PC-9 (cell line): ENCODE results near the gene RAF1. TPM values are rescaled to one million over a fixed set of nuclear protein-coding genes. Genes with fewer than 3 reads are reported as not detected.

ENCODE experiments used
- BruUV-seq: library from RNA; stranded (reverse); fragments of 400-500 nt; replicated peaks from 2 replicates; lab custom pipeline; 2021; lab: Mats Ljungman, UMichigan
- CTCF ChIA-PET: fragments of 300-600 bp; sonication (Branson Sonifier 250); formaldehyde crosslinking; loops from one replicate; lab custom pipeline; 2022; ENCODE audit warnings: antibody characterized with exemption; lab: Charles Lee
- POLR2A ChIA-PET: fragments of 300-600 bp; sonication (Branson Sonifier 250); formaldehyde crosslinking; loops from one replicate; lab custom pipeline; 2022; ENCODE audit warnings: antibody characterized with exemption; ENCODE audit not compliant: unreplicated experiment; lab: Charles Lee
- DNase-seq, 2 experiments: peaks; one replicate each; pipeline versions ENCODE4 v3.0.0 to v3.0.0-alpha.2; 2015 to 2022; ENCODE audit warnings: mixed read lengths in 1 of 2
- H2AFZ ChIP-seq: fragments of 200-600 bp; sonication (generic); 2 replicates; pipeline ENCODE4 v1.8.1; 2017; ENCODE audit warnings: antibody characterized with exemption
- H3F3A ChIP-seq: fragments of 200-600 bp; sonication (generic); 2 replicates; pipeline ENCODE4 v1.8.1; 2017; ENCODE audit warnings: antibody characterized with exemption, mild to moderate bottlenecking, low read depth; ENCODE audit not compliant: insufficient read depth
- H3K27ac ChIP-seq: fragments of 200-600 bp; sonication (generic); 2 replicates; pipeline ENCODE4 v1.6.1; 2016; ENCODE audit warnings: mixed run types
- H3K27me3 ChIP-seq: fragments of 200-600 bp; sonication (generic); 2 replicates; pipeline ENCODE4 v1.6.1; 2016; ENCODE audit warnings: low read depth, mixed run types; ENCODE audit not compliant: insufficient read depth
- H3K36me3 ChIP-seq: fragments of 200-600 bp; sonication (generic); 2 replicates; pipeline ENCODE4 v1.6.1; 2016; ENCODE audit warnings: low read depth, mixed run types
- H3K4me1 ChIP-seq: fragments of 200-600 bp; sonication (generic); replicated peaks from 2 replicates; pipeline ENCODE4 v1.6.1; 2016; ENCODE audit warnings: mixed run types; ENCODE audit not compliant: insufficient read depth
- H3K4me2 ChIP-seq: fragments of 200-600 bp; sonication (generic); 2 replicates; pipeline ENCODE4 v1.6.1; 2017; ENCODE audit warnings: mixed run types
- H3K4me3 ChIP-seq: fragments of 200-600 bp; sonication (generic); 2 replicates; pipeline ENCODE4 v1.6.1; 2016; ENCODE audit warnings: mixed run types
- H3K79me2 ChIP-seq: fragments of 200-600 bp; sonication (generic); 2 replicates; pipeline ENCODE4 v1.6.1; 2017; ENCODE audit warnings: low read depth, mixed run types
- H3K9me2 ChIP-seq: fragments of 200-600 bp; sonication (generic); 2 replicates; pipeline ENCODE4 v1.8.1; 2017; ENCODE audit warnings: mild to moderate bottlenecking; ENCODE audit not compliant: insufficient read depth
- H3K9me3 ChIP-seq: fragments of 200-600 bp; sonication (generic); 2 replicates; pipeline ENCODE4 v1.8.1; 2016; ENCODE audit warnings: low read depth; ENCODE audit not compliant: insufficient read depth
- H4K20me1 ChIP-seq: fragments of 200-600 bp; sonication (generic); 2 replicates; pipeline ENCODE4 v1.8.1; 2017; ENCODE audit not compliant: insufficient read depth
- CTCF ChIP-seq: fragments of 200-600 bp; sonication (generic); conservative IDR thresholded peaks from 2 replicates; pipeline ENCODE4 v1.6.1; 2017; ENCODE audit warnings: mixed run types, antibody characterized with exemption, mild to moderate bottlenecking, moderate library complexity
- EZH2 ChIP-seq: fragments of 200-600 bp; sonication (generic); IDR thresholded peaks from 2 replicates; pipeline ENCODE4 v1.8.0; 2017; ENCODE audit warnings: antibody characterized with exemption, low read depth
- intact Hi-C: fragments of 100-400 bp; cut with micrococcal nuclease; formaldehyde crosslinking; loops from one replicate; pipeline ENCODE4 v1.10.0; 2022; ENCODE audit not compliant: unreplicated experiment
- total RNA-seq: library from RNA; stranded (reverse); gene quantifications from 2 replicates; pipeline ENCODE4 v1.2.3, GENCODE V29; 2021

Gene RAF1
- total RNA-seq, 1 experiment from 2014 or later, result 72.4 TPM

DNA sequence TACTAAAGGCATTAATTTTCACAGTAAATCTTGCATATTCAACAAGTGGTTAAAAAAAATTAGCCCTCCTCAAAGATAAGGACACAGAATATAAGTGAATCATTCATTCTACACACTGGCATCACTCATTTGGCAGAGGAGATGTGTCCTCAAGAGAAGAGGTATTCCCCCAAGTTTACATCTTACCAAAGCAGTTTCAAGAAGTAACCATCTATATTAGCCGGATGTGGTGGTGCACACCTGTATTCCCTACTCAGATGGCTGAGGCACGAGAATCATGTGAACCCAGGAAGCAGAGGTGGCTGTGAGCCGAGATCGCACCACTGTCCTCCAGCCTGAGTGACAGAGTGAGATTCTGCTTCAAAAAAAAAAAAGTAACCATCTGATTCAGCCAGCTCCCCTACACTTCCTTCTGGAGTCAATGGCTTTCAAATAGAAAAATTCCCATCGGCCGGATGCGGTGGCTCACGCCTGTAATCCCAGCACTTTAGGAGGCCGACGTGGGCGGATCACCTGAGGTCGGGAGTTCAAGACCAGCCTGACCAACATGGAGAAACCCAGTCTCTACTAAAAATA lies 15.4 kb downstream of the RAF1 start:
- Histone ChIP-seq H4K20me1 (peaks cover 72% of the 10 kb centered on the region), H3K9me2 (no peaks in the 10 kb centered on the region), H3K4me2 (peak overlapping the region; percentile 48), H3K36me3 (no peaks in the 10 kb centered on the region), H2AFZ (no peak overlapping the region), H3K4me3 (no peak overlapping the region), H3F3A (peaks cover 28% of the 10 kb centered on the region), H3K79me2 (peaks cover 94% of the 10 kb centered on the region), H3K27me3 (no peaks in the 10 kb centered on the region), H3K27ac (peak overlapping the region; percentile 62), H3K9me3 (no peaks in the 10 kb centered on the region), H3K4me1 (peaks cover 18% of the 10 kb centered on the region)
- TF ChIP-seq EZH2 (no peak), CTCF (no peak)
- BruUV-seq, result no TSS peak
- ChIA-PET POLR2A (no interaction called here), CTCF (interaction anchor here (0.6 kb wide), 2 partner anchors 48 to 340 kb away, joined by 3 to 7 read pairs; no protein-coding TSS in a partner anchor)
- DNase-seq, result no peak
- intact Hi-C loops, result no loop called here

- DNase-seq, result no peak
- TF ChIP-seq CTCF (no peak), EZH2 (no peak)
- no peak overlapping the region for H3K4me2 ChIP-seq
- CTCF ChIA-PET, result interaction anchor here (0.6 kb wide), 1 partner anchor 39 kb away, joined by 3 read pairs; no protein-coding TSS in a partner anchor
- no peak overlapping the region for H3K27ac ChIP-seq
- H4K20me1 ChIP-seq, result peaks cover 55% of the 10 kb centered on the region
- no peaks in the 10 kb centered on the region for H3K9me3 ChIP-seq
- H3K79me2 ChIP-seq, result peaks cover 97% of the 10 kb centered on the region
- H3F3A ChIP-seq, result peaks cover 18% of the 10 kb centered on the region
- H2AFZ ChIP-seq, result no peak overlapping the region
- POLR2A ChIA-PET, result no interaction called here
- no peaks in the 10 kb centered on the region for H3K9me2 ChIP-seq
- no TSS peak for BruUV-seq
- intact Hi-C loops, result no loop called here
- H3K4me1 ChIP-seq, result peaks cover 18% of the 10 kb centered on the region
- H3K36me3 ChIP-seq, result no peaks in the 10 kb centered on the region
- no peak overlapping the region for H3K4me3 ChIP-seq
- no peaks in the 10 kb centered on the region for H3K27me3 ChIP-seq
These were observed 19.5 kb downstream of the RAF1 start for GRCh38 chr3:12644331-12644937.

DNA sequence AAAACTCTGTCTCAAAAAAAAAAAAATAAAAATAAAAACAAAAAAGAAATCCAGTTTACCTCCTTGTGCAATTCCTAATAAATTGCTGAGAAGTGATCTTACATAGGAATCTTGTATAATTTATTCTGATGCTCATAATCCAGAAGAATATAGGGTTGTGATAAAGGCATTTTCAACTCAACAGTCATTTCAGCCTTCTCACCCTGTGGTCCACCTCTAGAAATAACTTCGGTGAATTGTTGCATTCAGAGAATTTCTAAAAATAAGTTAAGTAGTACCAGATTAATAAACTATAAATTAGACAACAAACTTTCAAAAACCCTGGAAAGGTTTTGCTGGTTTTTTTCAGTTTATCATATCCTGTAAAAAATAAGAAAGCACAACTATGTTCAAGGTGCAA lies 20.2 kb downstream of the RAF1 start:
- no peaks in the 10 kb centered on the region for H3K9me3 ChIP-seq
- no peak for DNase-seq
- peaks cover 16% of the 10 kb centered on the region for H3K4me1 ChIP-seq
- H3K27ac ChIP-seq, result no peak overlapping the region
- H3K27me3 ChIP-seq, result no peaks in the 10 kb centered on the region
- no peaks in the 10 kb centered on the region for H3K36me3 ChIP-seq
- TF ChIP-seq CTCF (no peak), EZH2 (no peak)
- no peak overlapping the region for H3K4me3 ChIP-seq
- CTCF ChIA-PET, result no interaction called here
- peaks cover 97% of the 10 kb centered on the region for H3K79me2 ChIP-seq
- no TSS peak for BruUV-seq
- peaks cover 13% of the 10 kb centered on the region for H3F3A ChIP-seq
- H4K20me1 ChIP-seq, result peaks cover 52% of the 10 kb centered on the region
- no peaks in the 10 kb centered on the region for H3K9me2 ChIP-seq
- H2AFZ ChIP-seq, result no peak overlapping the region
- H3K4me2 ChIP-seq, result no peak overlapping the region
- intact Hi-C loops, result loop anchor here (1.0 kb wide), 1 partner anchor 47 kb away; no protein-coding TSS in a partner anchor
- POLR2A ChIA-PET, result no interaction called here
